Skeletal muscle satellite cell (primary cell): ENCODE results near the gene PATL1. TPM values are rescaled to one million over a fixed set of nuclear protein-coding genes. Genes with fewer than 3 reads are reported as not detected.
A peak's percentile ranks its signal among the peaks of the same experiment; 100 is the strongest.
"Not testable (repeated sequence)": the region's sequence is repeated elsewhere in the genome, so short reads cannot be mapped to it uniquely, and the experiment has no call there.

Experiments used
- H3K27me3 ChIP-seq: 2 replicates; pipeline ENCODE4 v1.7.0; 2013; ENCODE audit warnings: low read length; ENCODE audit not compliant: control insufficient read depth, insufficient read depth
- H3K36me3 ChIP-seq: 2 replicates; pipeline ENCODE4 v1.7.0; 2013; ENCODE audit warnings: mild to moderate bottlenecking, control low read depth, low read length; ENCODE audit not compliant: insufficient read depth
- H3K4me1 ChIP-seq: 2 replicates; pipeline ENCODE4 v1.7.0; 2013; ENCODE audit warnings: low read length; ENCODE audit not compliant: control insufficient read depth, insufficient read depth
- H3K4me2 ChIP-seq: 2 replicates; pipeline ENCODE4 v1.7.0; 2013; ENCODE audit warnings: mild to moderate bottlenecking, low read length
- H3K4me3 ChIP-seq: 2 replicates; pipeline ENCODE4 v1.7.0; 2013; ENCODE audit warnings: low read length
- H3K9ac ChIP-seq: 2 replicates; pipeline ENCODE4 v1.7.0; 2013; ENCODE audit warnings: mild to moderate bottlenecking, low read depth, low read length, moderate library complexity
- H3K9me3 ChIP-seq: replicated peaks from 2 replicates; pipeline ENCODE4 v1.7.0; 2013; ENCODE audit warnings: mild to moderate bottlenecking, control low read depth, low read length
- total RNA-seq: library from RNA; depleted of rRNA; stranded (reverse); fragments of >200 nt; gene quantifications from 2 replicates; pipeline ENCODE4 v1.2.3, GENCODE V29; 2012; rRNA removed

PATL1 gene
- total RNA-seq, result 6.6 and 7.4 TPM in 2 replicates

- Histone ChIP-seq H3K9me3 (no peaks in the 10 kb centered on the region), H3K4me3 (peak within 1 kb of the TSS; percentile 77), H3K9ac (peak within 1 kb of the TSS; percentile 92), H3K36me3 (peaks cover 27% of the 10 kb centered on the region), H3K27me3 (no peaks in the 10 kb centered on the region), H3K4me2 (peak within 1 kb of the TSS; percentile 92), H3K4me1 (peaks cover 20% of the 10 kb centered on the region)
Observed at GRCh38 chr11:59668950-59669610, at the start of gene PATL1. Gene PATL1, minus strand, starts transcription at chr11:59669037. Its CDS starts 142 bp downstream, at chr11:59668895.

GRCh38 chr11:59716051-59716450 lies 47.2 kb upstream of the PATL1 start:
- no peaks in the 10 kb centered on the region for H3K9me3 ChIP-seq
- H3K9ac ChIP-seq, result no peak overlapping the region
- no peak overlapping the region for H3K4me2 ChIP-seq

GRCh38 chr11:59713745-59714144 lies 44.9 kb upstream of the PATL1 start, which contains the start of gene OR10V1:
Gene OR10V1, minus strand, starts transcription at chr11:59713845. Its CDS starts 0 bp downstream, at chr11:59713845.
- Histone ChIP-seq H3K36me3 (no peaks in the 10 kb centered on the region), H3K9me3 (no peaks in the 10 kb centered on the region), H3K9ac (no peak within 1 kb of the TSS), H3K27me3 (peaks cover 22% of the 10 kb centered on the region), H3K4me1 (peaks cover 7% of the 10 kb centered on the region), H3K4me3 (no peak within 1 kb of the TSS), H3K4me2 (no peak within 1 kb of the TSS)

More at GRCh38 chr11:59716051-59716450, 47.2 kb upstream of the PATL1 start:
- Histone ChIP-seq H3K4me1 (no peaks in the 10 kb centered on the region), H3K36me3 (no peaks in the 10 kb centered on the region), H3K27me3 (peaks cover 22% of the 10 kb centered on the region), H3K4me3 (no peak overlapping the region)

- no peaks in the 10 kb centered on the region for H3K36me3 ChIP-seq
- H3K4me1 ChIP-seq, result peaks cover 25% of the 10 kb centered on the region
- H3K9me3 ChIP-seq, result no peaks in the 10 kb centered on the region
- H3K27me3 ChIP-seq, result peaks cover 9% of the 10 kb centered on the region
- no peak overlapping the region for H3K9ac ChIP-seq
- H3K4me2 ChIP-seq, result peak overlapping the region; percentile 40
- no peak overlapping the region for H3K4me3 ChIP-seq
Observed at GRCh38 chr11:59710136-59710847, 41.5 kb upstream of the PATL1 start.

DNA sequence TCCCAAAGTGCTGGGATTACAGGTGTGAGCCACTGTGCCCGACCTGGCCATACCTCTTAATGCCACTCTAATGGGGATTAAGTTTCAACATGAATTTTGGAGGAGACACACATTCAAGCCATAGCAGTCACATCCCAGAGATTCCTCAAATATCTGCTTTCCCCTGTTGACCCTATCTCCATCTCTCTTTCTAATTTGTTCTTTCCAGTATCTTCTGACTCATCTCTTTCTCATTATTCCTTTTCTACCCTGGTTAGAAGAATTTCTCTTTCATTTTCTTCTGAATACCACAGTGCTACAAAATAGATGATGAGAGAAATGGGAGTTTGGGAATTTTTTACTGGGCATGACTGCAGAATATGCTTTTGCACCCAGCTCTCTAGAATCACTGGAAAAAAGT lies 39.7 kb upstream of the PATL1 start:
- Histone ChIP-seq H3K36me3 (no peaks in the 10 kb centered on the region), H3K4me1 (peaks cover 29% of the 10 kb centered on the region), H3K4me2 (no peak overlapping the region), H3K9ac (no peak overlapping the region), H3K27me3 (no peaks in the 10 kb centered on the region), H3K9me3 (no peaks in the 10 kb centered on the region), H3K4me3 (no peak overlapping the region)

GRCh38 chr11:59707371-59707770 lies 38.5 kb upstream of the PATL1 start:
- H3K4me2 ChIP-seq, result peak overlapping the region; percentile 6
- H3K4me1 ChIP-seq, result peaks cover 29% of the 10 kb centered on the region
- no peaks in the 10 kb centered on the region for H3K36me3 ChIP-seq
- H3K4me3 ChIP-seq, result no peak overlapping the region
- H3K9me3 ChIP-seq, result no peaks in the 10 kb centered on the region
- no peaks in the 10 kb centered on the region for H3K27me3 ChIP-seq
- no peak overlapping the region for H3K9ac ChIP-seq

- Histone ChIP-seq H3K36me3 (no peaks in the 10 kb centered on the region), H3K27me3 (no peaks in the 10 kb centered on the region), H3K9ac (peak overlapping the region; percentile 23), H3K9me3 (no peaks in the 10 kb centered on the region), H3K4me2 (peak overlapping the region; percentile 34), H3K4me3 (no peak overlapping the region), H3K4me1 (peaks cover 29% of the 10 kb centered on the region)
Observed at GRCh38 chr11:59706518-59707285, 37.9 kb upstream of the PATL1 start.

GRCh38 chr11:59705294-59705693 lies 36.5 kb upstream of the PATL1 start:
- H3K27me3 ChIP-seq, result no peaks in the 10 kb centered on the region
- H3K4me3 ChIP-seq, result no peak overlapping the region
- H3K9me3 ChIP-seq, result no peaks in the 10 kb centered on the region
- H3K4me1 ChIP-seq, result peaks cover 25% of the 10 kb centered on the region
- no peak overlapping the region for H3K4me2 ChIP-seq
- H3K36me3 ChIP-seq, result no peaks in the 10 kb centered on the region
- H3K9ac ChIP-seq, result no peak overlapping the region

DNA sequence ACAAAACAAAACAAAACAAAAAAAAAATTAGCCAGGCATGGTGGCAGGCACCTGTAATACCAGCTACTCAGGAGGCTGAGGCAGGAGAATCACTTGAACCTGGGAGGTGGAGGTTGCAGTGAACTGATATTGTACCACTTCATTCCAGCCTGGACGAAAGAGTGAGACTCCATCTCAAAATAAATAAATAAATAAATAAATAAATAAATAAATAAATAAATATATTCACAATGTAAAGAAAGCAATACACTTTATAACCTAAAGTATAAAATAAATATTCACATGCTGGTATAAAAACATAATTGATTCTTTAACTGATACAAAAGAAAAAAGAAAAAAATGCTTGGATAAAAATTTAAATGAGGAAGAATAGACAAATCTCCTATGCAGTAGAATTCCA lies 34.7 kb upstream of the PATL1 start:
- H3K4me1 ChIP-seq, result peaks cover 22% of the 10 kb centered on the region
- not testable (repeated sequence) for H3K4me3 ChIP-seq, H3K36me3 ChIP-seq, H3K9ac ChIP-seq, H3K27me3 ChIP-seq, H3K4me2 ChIP-seq, H3K9me3 ChIP-seq

DNA sequence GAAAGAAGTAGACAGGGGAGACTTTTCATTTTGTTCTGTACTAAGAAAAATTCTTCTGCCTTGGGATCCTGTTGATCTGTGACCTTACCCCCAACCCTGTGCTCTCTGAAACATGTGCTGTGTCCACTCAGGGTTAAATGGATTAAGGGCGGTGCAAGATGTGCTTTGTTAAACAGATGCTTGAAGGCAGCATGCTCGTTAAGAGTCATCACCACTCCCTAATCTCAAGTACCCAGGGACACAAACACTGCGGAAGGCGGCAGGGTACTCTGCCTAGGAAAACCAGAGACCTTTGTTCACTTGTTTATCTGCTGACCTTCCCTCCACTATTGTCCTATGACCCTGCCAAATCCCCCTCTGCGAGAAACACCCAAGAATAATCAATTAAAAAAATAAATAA lies 31.3 kb upstream of the PATL1 start:
- not testable (repeated sequence) for H3K36me3 ChIP-seq, H3K4me2 ChIP-seq, H3K27me3 ChIP-seq, H3K4me1 ChIP-seq, H3K9me3 ChIP-seq, H3K4me3 ChIP-seq, H3K9ac ChIP-seq

DNA sequence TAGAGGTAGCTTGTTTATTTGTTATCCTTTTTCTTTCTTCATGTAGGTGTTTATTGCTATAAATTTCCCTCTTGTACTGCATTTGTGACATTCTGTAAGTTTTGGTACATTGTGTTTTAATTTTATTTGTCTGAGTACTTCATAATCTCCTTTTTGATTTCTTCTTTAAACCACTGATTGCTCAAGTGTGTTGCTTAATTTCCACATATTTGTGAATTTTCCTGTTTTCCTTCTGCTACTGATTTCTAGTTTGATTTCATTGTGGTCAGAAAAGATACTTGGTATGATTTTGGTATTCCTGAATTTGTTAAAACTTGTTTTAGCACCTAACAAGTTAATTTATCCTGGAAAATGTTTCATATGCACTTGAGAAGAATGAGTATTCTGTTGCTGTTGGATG lies 29.7 kb upstream of the PATL1 start:
- H3K36me3 ChIP-seq, result no peaks in the 10 kb centered on the region
- H3K9ac ChIP-seq, result no peak overlapping the region
- H3K4me3 ChIP-seq, result no peak overlapping the region

More for the DNA sequence above, 29.7 kb upstream of the PATL1 start:
- peaks cover 2% of the 10 kb centered on the region for H3K27me3 ChIP-seq
- H3K4me2 ChIP-seq, result no peak overlapping the region
- H3K9me3 ChIP-seq, result no peaks in the 10 kb centered on the region
- no peaks in the 10 kb centered on the region for H3K4me1 ChIP-seq
